Ramos (cell line): ENCODE results near the gene SMAGP.
"Not testable (repeated sequence)": the region's sequence is repeated elsewhere in the genome, so short reads cannot be mapped to it uniquely, and the experiment has no call there.

Source experiments
- in situ Hi-C: fragments of 300-500 bp; cut with MboI; formaldehyde crosslinking; loops from one replicate; pipeline ENCODE4 v1.14.3; 2022; ENCODE audit warnings: low sequenced_read_pairs; ENCODE audit not compliant: unreplicated experiment

The SMAGP gene

DNA sequence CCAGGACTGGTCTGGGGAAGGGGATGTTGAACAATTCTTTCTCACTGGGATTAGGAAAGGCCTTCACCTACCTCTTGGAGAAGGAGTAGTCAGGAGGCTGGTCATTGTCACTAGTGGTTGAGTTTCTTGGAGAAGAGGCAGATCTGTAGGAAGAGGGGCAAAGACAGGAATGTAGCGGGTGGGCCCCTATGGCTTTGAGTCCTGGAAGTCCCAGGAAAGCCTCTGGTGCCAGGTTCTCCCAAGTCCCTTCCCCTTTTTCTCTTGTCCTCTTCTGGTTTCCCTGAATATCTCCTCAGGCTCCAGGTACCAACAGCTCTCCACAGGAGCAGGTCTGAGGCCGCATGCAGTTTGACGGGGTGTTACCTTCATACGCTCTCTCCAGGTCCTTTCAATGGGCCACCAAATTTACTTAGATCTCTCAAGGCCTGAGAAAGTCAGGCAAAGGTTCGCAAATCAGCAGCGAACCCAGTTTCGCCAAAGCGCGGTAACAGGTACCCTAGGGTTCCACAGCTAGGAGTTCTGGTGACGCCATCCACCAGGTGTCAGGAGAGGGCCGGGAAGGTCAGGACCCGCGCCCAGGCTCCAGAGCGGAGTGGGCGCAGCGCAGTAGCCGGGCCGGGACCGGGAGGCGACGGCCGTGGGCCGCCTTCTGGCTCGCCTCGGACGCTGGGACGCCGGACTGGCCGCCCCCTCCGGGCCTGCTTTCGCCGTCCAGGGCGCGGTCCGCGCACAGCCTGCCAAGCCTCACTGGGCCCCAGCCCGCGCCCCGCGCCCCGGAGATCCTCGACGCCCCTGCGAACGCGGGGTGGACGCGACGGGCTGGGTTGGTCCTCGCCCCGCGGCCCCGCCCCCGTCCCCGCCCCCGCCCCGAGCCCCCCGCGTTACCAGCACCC is 795 bp downstream of the SMAGP start:
- in situ Hi-C loops, result loop anchor here (5.0 kb wide), 1 partner anchor 73 kb away; no protein-coding TSS in a partner anchor

DNA sequence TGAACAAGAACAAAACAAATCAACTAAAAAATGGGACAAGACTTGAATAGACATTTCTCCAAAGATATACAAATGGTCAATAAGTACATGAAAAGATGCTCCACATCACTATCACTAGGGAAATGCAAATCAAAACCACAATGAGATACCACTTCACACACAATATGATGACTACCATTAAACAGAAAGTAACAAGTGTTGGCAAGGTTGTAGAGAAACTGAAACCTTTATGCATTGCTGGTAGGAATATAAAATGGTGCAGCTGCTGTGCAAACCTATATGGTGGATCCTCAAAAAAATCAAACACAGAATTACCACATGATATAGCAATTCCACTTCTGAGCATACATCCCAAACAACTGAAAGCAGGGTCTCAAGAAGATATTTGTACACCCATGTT is 5.2 kb downstream of the SMAGP start:
- in situ Hi-C loops, result loop anchor here (5.0 kb wide), 1 partner anchor 77 kb away; no protein-coding TSS in a partner anchor

DNA sequence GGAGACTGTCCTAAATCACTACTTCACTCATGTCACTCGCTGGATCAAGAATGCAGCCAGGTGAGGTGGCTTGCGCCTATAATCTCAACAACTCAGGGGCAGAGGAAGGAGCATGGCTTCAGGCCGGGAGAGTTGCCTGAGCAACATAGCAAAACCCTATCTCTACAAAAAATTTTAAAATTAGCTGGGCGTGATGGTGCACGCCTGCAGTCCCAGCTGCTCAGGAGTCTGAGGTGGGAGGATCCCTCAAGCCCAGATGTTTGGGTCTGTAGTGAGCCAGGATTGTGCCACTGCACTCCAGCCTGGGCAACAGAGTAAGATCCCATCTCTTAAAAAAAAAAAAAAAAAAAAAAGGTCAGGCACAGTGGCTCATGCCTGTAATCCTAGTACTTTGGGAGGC is 5.9 kb downstream of the SMAGP start:
- in situ Hi-C loops, result no loop called here

DNA sequence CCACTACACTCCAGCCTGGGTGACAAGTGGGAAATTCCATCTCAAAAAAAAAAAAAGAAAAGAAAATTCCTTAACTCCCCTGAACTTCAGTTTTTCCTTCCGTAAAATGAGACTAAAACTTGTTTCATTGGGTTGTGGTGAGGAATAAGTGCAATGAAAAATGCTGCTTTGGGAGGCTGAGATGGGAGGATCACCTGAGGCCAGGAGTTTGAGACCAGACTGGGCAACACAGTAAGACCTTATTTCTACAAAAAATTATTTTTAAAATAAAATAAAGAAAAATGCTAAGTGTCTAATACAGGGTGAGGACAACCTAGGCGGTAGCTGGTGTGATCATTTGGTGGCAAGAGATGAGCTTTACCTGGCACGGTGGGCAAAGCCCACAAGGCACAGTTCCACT is 6.9 kb downstream of the SMAGP start:
- in situ Hi-C loops, result no loop called here

DNA sequence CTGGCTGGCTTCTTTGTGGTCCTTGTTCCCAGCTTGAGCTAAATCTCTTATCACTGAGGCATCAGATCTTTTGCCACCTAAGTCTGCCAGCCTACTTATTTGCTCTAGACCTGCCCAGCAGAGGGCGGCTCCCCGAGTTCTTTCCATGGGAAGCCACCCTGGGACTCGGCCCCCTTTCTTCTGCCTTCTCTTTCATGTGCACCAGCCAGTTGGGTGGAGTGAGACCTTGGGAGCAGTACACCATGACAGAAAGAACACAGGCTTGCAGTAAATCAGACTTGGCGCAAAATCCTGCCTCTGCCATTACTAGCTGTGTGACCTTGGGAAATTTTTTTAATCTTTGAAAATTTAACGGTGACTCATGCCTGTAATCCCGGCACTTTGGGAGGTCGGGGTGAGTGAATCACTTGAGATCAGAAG is 7.4 kb downstream of the SMAGP start:
- in situ Hi-C loops, result no loop called here

DNA sequence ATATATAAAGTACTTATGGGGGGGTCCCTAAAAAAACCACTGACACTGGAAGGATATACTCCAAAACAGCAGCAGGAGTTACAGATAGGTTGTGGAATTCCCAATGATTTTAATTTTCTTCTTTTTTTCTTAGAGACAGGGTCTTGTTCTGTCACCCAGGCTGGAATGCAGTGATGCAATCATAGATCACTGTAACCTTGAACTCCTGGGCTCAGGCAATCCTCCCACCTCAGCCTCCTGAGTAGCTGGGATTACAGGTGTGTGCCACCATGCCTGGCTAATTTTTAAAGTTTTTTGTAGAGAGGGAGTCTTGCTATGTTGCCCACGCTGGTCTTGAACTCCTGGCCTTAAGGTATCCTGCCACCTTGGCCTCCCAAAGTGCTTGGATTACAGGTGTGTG is 10.6 kb downstream of the SMAGP start:
- in situ Hi-C loops, result not testable (repeated sequence)

DNA sequence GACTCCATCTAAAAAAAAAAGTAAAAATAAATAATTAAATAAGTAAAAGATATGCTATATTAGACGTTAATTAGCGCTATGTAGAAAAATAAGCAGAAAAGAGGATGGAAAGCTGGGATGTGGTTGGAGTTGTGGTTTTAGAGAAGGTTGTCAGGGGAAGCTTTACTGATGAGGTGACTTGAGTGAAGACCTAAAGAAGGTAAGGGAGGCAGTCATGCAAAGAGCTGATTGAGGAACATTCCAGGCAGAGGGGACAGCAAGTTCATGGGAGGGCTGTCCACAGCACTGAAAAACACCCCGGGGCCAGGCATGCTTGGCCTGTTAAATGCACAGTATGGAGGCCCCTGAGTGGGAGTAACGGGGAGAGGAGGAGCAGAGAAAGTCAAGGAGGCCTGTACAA is 15.7 kb downstream of the SMAGP start:
- in situ Hi-C loops, result no loop called here

DNA sequence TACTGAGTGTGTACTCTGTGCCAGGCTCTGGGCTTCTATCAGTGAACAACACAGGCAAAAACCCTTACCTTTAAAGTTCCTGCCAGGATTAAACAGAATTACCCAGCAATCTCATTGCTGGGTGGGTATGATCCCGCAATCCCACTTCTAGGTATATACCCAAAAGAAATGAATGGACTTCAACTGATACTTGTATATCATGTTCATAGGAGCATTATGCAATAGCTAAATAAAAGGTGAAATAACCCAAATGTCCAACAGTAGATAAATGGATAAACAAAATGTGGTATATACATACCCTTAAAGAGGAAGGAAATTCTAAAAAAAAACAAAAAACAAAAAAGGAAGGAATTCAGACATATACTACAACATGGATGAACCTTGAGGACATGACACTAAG is 16.9 kb downstream of the SMAGP start:
- in situ Hi-C loops, result no loop called here

DNA sequence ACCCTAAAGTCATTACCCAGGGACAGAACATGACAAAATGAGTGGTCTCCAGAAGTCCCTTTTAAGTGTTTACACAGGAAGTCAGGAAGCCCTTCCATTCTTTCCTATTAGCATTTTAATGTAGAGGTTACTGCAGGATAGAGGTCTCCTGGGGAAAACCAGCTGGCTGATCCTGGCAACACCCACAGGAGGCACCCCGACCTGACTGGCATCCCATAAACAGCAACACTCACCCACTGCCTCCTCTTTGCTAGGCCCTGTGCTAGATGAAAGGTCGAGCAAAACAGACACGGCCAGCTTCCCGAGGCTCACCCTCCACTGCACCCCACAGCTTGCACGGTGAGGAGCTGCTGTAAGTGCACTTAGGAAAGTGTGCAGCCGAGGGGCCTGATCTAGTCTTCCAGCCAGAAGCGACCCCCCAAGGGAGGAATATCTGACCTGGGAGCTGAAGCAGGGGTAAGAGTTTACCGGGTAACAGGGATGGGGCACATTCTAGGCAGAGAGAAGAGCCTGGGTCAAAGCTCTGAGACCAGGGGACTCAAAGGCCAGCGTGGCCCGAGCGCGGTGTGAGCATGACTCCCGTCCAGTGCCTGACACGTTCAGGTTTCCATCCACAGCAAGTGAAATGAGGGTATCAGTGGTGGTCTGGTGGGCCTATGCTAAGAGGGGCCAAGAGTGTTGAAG is 22.6 kb downstream of the SMAGP start:
- in situ Hi-C loops, result loop anchor here (10.0 kb wide), 1 partner anchor 203 kb away; the partner anchor contains the start of gene LETMD1

DNA sequence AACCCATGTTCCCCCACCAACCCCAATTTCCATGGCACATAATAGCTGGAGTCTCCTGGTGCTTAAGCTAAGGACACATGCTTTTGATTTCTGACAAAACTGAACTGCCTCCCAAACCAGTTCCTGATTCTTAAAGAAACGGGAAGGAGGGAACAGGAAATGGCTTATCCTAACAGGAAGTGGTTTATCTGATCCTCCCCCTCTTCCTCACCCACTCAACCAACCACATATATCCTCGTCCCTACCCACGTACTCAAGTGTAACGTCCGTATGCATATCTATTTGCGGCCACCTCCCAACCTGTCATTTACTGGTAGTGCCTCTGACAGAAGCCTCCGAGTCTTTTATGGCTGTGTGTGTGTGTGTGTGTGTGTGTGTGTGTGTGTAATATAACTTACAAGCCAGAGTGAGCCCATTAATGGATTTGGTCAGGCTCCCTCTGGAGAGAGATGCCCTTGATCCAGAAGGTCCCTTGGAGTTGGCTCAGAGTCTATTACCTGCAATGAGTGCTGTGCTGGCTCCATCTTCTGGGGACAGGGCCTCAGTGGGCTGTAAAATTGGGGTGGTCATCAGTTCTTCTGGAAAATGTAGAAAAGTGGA is 23.9 kb downstream of the SMAGP start:
- in situ Hi-C loops, result loop anchor here (10.0 kb wide), 1 partner anchor 202 kb away; the partner anchor contains the start of gene LETMD1

DNA sequence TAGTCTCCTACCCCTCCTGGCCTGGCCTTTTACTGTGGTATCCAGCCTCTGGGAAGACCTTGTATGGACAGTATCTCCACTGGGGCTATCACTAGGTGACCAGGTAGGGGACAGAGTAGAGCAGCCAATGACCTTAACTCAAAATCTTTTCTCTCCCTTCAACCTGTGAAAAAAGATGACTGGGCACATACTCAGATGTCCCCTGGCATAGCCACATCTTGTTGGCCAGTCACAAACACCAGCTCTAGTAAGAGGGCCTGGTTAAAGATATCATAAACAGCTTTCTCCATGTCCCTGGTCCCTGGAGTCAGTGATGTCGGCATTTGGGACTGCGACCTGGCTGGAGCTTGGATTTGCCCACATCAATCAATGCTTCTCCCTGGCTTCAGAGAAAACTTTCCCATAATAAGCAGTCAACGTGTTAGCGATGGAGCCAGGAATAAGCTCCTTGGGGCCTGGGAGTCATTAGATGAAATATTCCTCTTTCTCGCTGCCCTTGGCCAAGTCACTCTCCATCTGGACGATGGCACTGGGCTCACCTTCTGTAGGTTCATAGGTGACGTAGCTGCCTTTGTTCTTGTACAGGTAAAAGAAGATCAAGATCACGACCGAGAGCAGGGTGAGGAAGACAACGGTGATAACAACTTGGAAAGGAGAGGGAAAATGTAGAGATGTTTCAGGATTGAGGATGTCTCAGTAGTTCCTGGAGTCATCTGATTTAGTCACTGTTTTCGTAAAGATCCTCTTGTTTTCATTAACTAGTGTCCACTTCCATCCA is 24.6 kb downstream of the SMAGP start:
- in situ Hi-C loops, result loop anchor here (10.0 kb wide), 1 partner anchor 201 kb away; the partner anchor contains the start of gene LETMD1

DNA sequence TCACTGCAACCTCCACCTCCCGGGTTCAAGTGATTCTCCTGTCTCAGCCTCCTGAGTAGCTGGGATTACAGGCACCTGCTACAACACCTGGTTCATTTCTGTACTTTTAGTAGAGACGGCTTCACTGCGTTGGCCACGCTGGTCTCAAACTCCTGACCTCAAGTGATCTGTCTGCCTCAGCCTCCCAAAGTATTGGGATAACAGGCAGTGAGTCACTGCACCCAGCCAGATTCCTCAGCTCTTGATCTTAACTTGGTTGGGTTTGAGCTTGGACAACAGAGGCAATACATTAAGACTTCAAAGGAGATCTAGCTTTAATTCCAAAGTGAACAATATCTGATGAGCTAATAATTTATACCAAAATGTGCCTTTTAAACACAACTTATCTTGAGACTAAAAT is 25.9 kb downstream of the SMAGP start:
- in situ Hi-C loops, result loop anchor here (10.0 kb wide), 1 partner anchor 199 kb away; the partner anchor contains the start of gene LETMD1

DNA sequence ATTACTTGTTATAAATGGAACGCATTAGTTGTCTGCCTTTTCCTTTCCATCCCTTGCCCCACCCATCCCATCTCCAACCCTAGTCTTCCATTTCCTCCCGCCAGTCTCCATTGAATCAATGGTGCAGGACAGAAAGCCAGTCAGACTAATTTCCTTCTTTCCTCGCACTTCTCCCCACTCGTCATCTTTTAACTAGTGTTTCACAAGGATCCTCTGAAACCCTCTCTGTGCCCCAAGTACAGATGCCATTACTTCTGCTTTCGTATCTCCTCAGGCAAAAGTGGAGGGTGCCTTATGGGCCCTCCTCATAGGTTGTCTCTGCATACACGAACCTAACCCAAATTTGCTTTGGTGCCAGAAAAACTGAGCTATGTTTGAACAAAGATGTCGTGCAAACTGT is 27.3 kb downstream of the SMAGP start:
- in situ Hi-C loops, result loop anchor here (10.0 kb wide), 1 partner anchor 198 kb away; the partner anchor contains the start of gene LETMD1

DNA sequence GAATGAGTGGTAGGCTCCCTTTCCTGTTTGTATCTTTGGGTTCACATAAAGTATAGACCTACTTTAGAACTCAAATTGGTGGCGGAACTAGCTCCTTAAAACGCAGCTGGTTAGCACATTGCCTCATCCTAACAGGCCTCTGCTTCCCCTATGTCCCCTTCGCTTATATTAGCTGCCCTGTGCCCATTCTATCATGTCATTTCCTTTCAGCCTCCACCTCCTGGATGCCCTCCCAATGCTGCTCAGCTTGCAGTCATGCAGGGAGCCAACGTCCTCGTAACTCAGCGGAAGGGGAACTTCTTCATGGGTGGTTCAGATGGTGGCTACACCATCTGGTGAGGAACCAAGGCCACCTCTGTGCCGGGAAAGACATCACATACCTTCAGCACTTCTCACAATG is 28.1 kb downstream of the SMAGP start:
- in situ Hi-C loops, result loop anchor here (10.0 kb wide), 1 partner anchor 197 kb away; the partner anchor contains the start of gene LETMD1

DNA sequence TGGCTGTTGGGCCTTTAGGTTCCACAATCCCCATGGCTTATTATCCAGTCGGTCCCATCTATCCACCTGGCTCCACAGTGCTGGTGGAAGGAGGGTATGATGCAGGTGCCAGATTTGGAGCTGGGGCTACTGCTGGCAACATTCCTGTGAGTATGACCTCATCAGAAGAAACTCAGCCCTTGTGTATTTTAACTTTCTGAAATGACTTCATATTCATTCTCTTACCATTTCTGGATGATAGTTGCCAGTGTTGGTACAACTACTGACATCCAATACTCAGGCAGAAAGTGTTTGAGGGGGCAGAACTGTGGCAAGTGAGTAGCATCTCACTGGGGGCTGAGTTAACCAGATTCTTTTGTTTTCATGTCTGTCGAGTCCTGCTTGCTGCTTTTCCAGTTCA is 29.2 kb downstream of the SMAGP start:
- in situ Hi-C loops, result loop anchor here (10.0 kb wide), 1 partner anchor 196 kb away; the partner anchor contains the start of gene LETMD1

DNA sequence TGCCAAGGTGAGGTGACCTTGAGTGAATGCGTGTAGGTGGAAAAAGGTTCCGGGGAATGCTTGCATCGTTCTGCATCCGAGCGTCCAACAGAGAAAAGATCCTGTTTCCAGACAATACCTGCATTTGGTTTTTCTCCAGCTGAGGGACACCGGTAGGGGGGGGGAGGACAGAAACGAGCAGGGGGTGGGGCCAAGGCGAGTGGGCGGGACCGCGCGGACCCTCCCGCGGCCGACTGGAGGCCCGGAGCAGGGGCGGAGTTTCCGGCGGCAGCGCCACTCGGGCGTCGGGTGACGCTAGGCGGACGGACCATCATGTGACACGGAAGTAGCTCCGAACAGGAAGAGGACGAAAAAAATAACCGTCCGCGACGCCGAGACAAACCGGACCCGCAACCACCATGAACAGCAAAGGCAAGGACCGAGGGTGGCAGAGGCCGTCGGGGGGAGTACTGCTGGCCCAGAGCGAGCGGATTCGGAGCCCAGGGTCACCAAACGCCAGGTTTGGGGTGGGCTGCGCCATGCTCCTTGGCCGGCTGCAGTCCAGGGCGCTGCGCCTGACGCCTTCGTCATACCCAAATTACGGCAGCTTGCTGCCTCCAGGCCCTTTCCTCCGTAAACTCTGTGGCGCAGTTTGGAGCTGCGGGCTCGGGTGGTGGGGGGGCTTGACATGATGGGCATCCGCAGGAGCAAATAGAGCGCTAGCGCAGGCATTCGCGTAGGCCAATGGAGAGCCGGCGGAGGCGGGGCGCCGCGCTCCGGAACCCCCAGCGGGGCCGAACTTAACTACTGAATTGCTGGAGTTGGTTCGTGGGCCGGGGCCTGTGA is 31.5 kb downstream of the SMAGP start, which contains the start of gene DAZAP2:
Gene DAZAP2 (plus strand): TSS at position 317 of the 825 bp plus-strand sequence. CDS start 82 bp downstream, at position 399.
- in situ Hi-C loops, result no loop called here

DNA sequence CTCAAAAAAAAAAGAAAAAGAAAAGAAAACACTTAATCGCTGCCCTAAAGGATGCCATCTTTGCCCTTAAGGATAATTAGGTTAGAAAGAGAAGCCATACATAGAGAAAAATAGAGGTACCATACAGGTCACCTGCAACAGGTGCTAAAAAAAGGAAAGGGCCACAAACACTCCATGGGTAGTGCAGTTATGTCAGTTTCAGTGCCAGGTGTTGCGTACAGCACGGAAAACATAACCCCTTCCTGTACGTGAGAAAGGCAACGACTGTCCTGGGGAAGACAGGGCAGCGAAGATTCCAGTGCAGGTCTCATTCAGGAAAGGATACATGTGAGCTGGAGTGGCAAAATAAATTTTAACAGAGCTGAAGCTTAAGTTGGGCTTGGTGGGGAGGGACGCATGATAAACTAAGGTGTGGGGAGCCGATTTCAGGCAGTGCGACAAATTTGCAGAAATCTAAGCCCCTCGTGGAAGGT is 32.1 kb downstream of the SMAGP start:
- in situ Hi-C loops, result no loop called here

DNA sequence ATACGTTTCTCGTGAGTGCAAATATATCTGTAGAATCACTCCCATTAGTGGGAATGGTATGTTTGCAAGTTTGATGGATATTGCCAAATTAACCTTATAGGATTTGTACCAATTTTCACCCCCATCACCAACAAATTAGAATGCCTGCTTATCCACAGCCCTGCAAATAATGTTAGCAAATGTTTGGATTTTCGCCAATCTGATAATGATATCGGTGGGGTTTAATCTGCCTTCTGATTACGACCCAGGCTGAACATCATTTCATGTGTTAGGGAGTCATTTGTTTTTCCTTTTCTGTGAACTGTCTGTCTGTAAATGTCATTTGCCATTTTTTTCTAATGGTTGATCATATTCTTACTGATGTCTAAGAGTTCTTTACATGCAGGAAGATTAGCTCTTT is 35.7 kb downstream of the SMAGP start:
- in situ Hi-C loops, result no loop called here

DNA sequence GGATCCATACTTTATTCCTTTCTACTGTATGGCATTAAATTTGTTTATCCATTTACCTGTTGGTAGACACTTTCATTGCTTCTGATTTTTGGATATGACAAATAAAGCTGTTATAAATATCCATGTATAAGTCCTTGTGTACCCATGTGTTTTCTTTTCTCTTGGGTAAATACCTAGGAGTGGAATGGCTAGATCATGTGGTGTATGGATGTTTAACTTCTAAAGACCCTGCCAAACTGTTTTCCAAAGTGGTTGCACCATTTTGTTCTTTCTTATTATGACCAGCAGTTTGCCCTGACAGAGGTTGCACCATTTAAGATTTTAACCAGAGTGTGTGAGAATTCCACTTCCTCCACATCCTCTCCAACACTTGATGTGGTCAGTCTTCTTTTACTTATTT is 37.6 kb downstream of the SMAGP start:
- in situ Hi-C loops, result no loop called here
